Adrenal gland (tissue), 5 donors: ENCODE data around the gene OLIG3.

Experiments used
- POLR2A ChIP-seq, 2 donors: fragments of 450-650 bp; IDR thresholded peaks; one replicate each; pipeline ENCODE4 v1.6.1; 2017; ENCODE audit warnings: antibody characterized with exemption in 2 of 2, mild to moderate bottlenecking in 2 of 2, moderate library complexity in 1 of 2
- TF ChIP-seq, protein P1 (sequence below), 6 experiments: fragments of 450-650 bp in 4 of 6; fragments of 200-600 bp in 2 of 6; sonication (generic) in 1 of 6; IDR thresholded peaks; 1 replicate in 5 of 6; 2 replicates in 1 of 6; pipeline versions ENCODE4 v1.5.1 to v1.8.0; 2016 to 2021; ENCODE audit warnings: antibody characterized with exemption in 6 of 6, mild to moderate bottlenecking in 2 of 6, moderate library complexity in 1 of 6
- donor health status: DM: no; HTN: no; CAD: no.

DNA sequence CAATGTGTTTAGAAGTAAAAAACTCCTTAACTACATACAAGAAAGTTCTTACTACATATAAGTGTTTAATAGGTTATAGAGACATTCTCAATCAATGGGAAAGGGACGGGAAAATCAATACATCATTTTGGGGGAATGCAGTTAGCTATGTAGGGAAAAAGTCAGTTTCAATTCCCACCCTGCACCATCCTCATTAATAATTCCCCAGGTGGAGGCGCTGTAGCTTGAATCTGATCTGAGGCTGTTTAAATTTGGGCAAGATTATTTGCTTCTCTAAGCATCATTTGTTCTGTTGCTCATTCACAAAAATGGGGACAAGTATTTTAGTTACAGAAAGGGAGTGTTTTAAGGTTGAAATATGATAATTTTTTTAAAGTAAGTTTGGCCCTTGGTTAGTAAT lies 19.1 kb downstream of the OLIG3 start:
- TF ChIP-seq, protein P1, sequence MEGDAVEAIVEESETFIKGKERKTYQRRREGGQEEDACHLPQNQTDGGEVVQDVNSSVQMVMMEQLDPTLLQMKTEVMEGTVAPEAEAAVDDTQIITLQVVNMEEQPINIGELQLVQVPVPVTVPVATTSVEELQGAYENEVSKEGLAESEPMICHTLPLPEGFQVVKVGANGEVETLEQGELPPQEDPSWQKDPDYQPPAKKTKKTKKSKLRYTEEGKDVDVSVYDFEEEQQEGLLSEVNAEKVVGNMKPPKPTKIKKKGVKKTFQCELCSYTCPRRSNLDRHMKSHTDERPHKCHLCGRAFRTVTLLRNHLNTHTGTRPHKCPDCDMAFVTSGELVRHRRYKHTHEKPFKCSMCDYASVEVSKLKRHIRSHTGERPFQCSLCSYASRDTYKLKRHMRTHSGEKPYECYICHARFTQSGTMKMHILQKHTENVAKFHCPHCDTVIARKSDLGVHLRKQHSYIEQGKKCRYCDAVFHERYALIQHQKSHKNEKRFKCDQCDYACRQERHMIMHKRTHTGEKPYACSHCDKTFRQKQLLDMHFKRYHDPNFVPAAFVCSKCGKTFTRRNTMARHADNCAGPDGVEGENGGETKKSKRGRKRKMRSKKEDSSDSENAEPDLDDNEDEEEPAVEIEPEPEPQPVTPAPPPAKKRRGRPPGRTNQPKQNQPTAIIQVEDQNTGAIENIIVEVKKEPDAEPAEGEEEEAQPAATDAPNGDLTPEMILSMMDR (IDR thresholded peaks at IDR 0.05): no peak
- TF ChIP-seq POLR2A (IDR thresholded peaks at IDR 0.05): no peak
